H9 (cell line): ENCODE results near the gene TMEM107. TPM values are rescaled to one million over a fixed set of nuclear protein-coding genes. Genes with fewer than 3 reads are reported as not detected.
A peak's percentile ranks its signal among the peaks of the same experiment; 100 is the strongest.

Experiments used
- DNase-seq: peaks from one replicate; pipeline ENCODE4 v3.0.0-alpha.2; 2017
- H2AFZ ChIP-seq: one replicate; pipeline ENCODE4 v1.6.1; 2013; ENCODE audit warnings: mild to moderate bottlenecking, low read length, control low read depth, moderate library complexity
- H2AK5ac ChIP-seq: 2 replicates; pipeline ENCODE4 v1.6.1; 2013; ENCODE audit warnings: low read length, control low read depth, mixed read lengths; ENCODE audit not compliant: insufficient read length
- H2BK120ac ChIP-seq: one replicate; pipeline ENCODE4 v1.6.1; 2013; ENCODE audit warnings: low read depth, mild to moderate bottlenecking, low read length, control low read depth, inconsistent platforms; ENCODE audit not compliant: poor library complexity, severe bottlenecking
- H2BK12ac ChIP-seq: 2 replicates; pipeline ENCODE4 v1.6.1; 2013; ENCODE audit warnings: low read length, control low read depth, mixed read lengths, low read depth; ENCODE audit not compliant: insufficient read length
- H2BK15ac ChIP-seq: 2 replicates; pipeline ENCODE4 v1.6.1; 2013; ENCODE audit warnings: low read depth, low read length, control low read depth
- H2BK20ac ChIP-seq: one replicate; pipeline ENCODE4 v1.6.1; 2013; ENCODE audit warnings: low read depth, mild to moderate bottlenecking, low read length, control low read depth, inconsistent platforms; ENCODE audit not compliant: poor library complexity, severe bottlenecking
- H2BK5ac ChIP-seq: 2 replicates; pipeline ENCODE4 v1.6.1; 2013; ENCODE audit warnings: low read length, control low read depth, mixed read lengths; ENCODE audit not compliant: insufficient read length
- H3K14ac ChIP-seq: 2 replicates; pipeline ENCODE4 v1.6.1; 2013; ENCODE audit warnings: low read length, control low read depth; ENCODE audit not compliant: insufficient read depth
- H3K18ac ChIP-seq: 2 replicates; pipeline ENCODE4 v1.6.1; 2013; ENCODE audit warnings: low read depth, mild to moderate bottlenecking, mixed read lengths, low read length, control low read depth; ENCODE audit not compliant: insufficient read length
- H3K23ac ChIP-seq: 2 replicates; pipeline ENCODE4 v1.6.1; 2013; ENCODE audit warnings: low read length, control low read depth, mixed read lengths, low read depth; ENCODE audit not compliant: insufficient read length
- H3K23me2 ChIP-seq: 2 replicates; pipeline ENCODE4 v1.6.1; 2013; ENCODE audit warnings: low read depth, mild to moderate bottlenecking, mixed read lengths, low read length, control low read depth; ENCODE audit not compliant: insufficient read length, poor library complexity, severe bottlenecking
- H3K27ac ChIP-seq: 2 replicates; pipeline ENCODE4 v1.5.1; 2013; ENCODE audit warnings: low read length, control low read depth, mixed read lengths, low read depth; ENCODE audit not compliant: insufficient read length
- H3K27me3 ChIP-seq: 2 replicates; pipeline ENCODE4 v1.6.1; 2013; ENCODE audit warnings: low read length, control low read depth, inconsistent platforms; ENCODE audit not compliant: insufficient read depth
- H3K4ac ChIP-seq: 2 replicates; pipeline ENCODE4 v1.6.1; 2013; ENCODE audit warnings: low read depth, mild to moderate bottlenecking, control low read depth, inconsistent platforms, low read length, moderate library complexity
- H3K4me1 ChIP-seq: 2 replicates; pipeline ENCODE4 v1.6.1; 2013; ENCODE audit warnings: low read length, control low read depth, inconsistent platforms; ENCODE audit not compliant: insufficient read depth
- H3K4me2 ChIP-seq: 2 replicates; pipeline ENCODE4 v1.6.1; 2013; ENCODE audit warnings: low read length, control low read depth, mixed read lengths; ENCODE audit not compliant: insufficient read length, insufficient read depth
- H3K56ac ChIP-seq: 2 replicates; pipeline ENCODE4 v1.6.1; 2013; ENCODE audit warnings: low read depth, mild to moderate bottlenecking, mixed read lengths, low read length, control low read depth; ENCODE audit not compliant: insufficient read length
- H3K79me1 ChIP-seq: 2 replicates; pipeline ENCODE4 v1.6.1; 2013; ENCODE audit warnings: low read depth, mild to moderate bottlenecking, moderate library complexity, low read length, control low read depth, inconsistent platforms; ENCODE audit not compliant: insufficient read depth, poor library complexity, severe bottlenecking
- H3K79me2 ChIP-seq: 2 replicates; pipeline ENCODE4 v1.6.1; 2013; ENCODE audit warnings: low read length, control low read depth, inconsistent platforms; ENCODE audit not compliant: insufficient read depth
- H3K9ac ChIP-seq: 2 replicates; pipeline ENCODE4 v1.6.1; 2013; ENCODE audit warnings: low read length, control low read depth, mixed read lengths; ENCODE audit not compliant: insufficient read length; ENCODE audit errors: extremely low read depth
- H3K9me3 ChIP-seq: one replicate; pipeline ENCODE4 v1.6.1; 2013; ENCODE audit warnings: low read depth, low read length, inconsistent platforms; ENCODE audit not compliant: control insufficient read depth
- H3T11ph ChIP-seq: one replicate; pipeline ENCODE4 v1.6.1; 2013; ENCODE audit warnings: mild to moderate bottlenecking, low read length, control low read depth, inconsistent platforms
- H4K20me1 ChIP-seq: one replicate; pipeline ENCODE4 v1.6.1; 2013; ENCODE audit not compliant: control insufficient read depth, insufficient read length, insufficient read depth
- H4K5ac ChIP-seq: 2 replicates; pipeline ENCODE4 v1.6.1; 2013; ENCODE audit warnings: low read depth, mild to moderate bottlenecking, mixed read lengths, low read length, control low read depth; ENCODE audit not compliant: insufficient read length
- H4K8ac ChIP-seq: replicated peaks from 2 replicates; pipeline ENCODE4 v1.6.1; 2013; ENCODE audit warnings: low read length, control low read depth, mixed read lengths, low read depth; ENCODE audit not compliant: insufficient read length
- H4K91ac ChIP-seq: 2 replicates; pipeline ENCODE4 v1.6.1; 2013; ENCODE audit warnings: low read depth, mild to moderate bottlenecking, moderate library complexity, mixed read lengths, low read length, control low read depth; ENCODE audit not compliant: insufficient read length
- H3K27ac Mint-ChIP-seq, 3 experiments: 2 replicates in 2 of 3; 3 replicates in 1 of 3; pipeline ENCODE4 v1.8.0; 2020 to 2021; ENCODE audit warnings: mixed read lengths in 3 of 3, mild to moderate bottlenecking in 1 of 3, moderate library complexity in 1 of 3
- H3K27me3 Mint-ChIP-seq: 2 replicates; pipeline ENCODE4 v1.8.0; 2021; ENCODE audit warnings: low read depth, mild to moderate bottlenecking, moderate library complexity, mixed read lengths
- H3K36me3 Mint-ChIP-seq, 3 experiments: 2 replicates in 2 of 3; 3 replicates in 1 of 3; pipeline ENCODE4 v1.8.0; 2020 to 2021; ENCODE audit warnings: low read depth in 3 of 3, mixed read lengths in 3 of 3; ENCODE audit not compliant: insufficient read depth in 1 of 3
- H3K4me1 Mint-ChIP-seq, 2 experiments: 2 replicates each; pipeline ENCODE4 v1.8.0; 2020; ENCODE audit warnings: mixed read lengths in 2 of 2
- H3K4me3 Mint-ChIP-seq, 2 experiments: 2 replicates in 1 of 2; 3 replicates in 1 of 2; pipeline ENCODE4 v1.8.0; 2020 to 2021; ENCODE audit warnings: mild to moderate bottlenecking in 2 of 2, mixed read lengths in 2 of 2, moderate library complexity in 1 of 2
- H3K9me3 Mint-ChIP-seq, 2 experiments: 2 replicates in 1 of 2; 3 replicates in 1 of 2; pipeline ENCODE4 v1.8.0; 2020; ENCODE audit warnings: mild to moderate bottlenecking in 2 of 2, mixed read lengths in 2 of 2, moderate library complexity in 1 of 2
- CTCF ChIP-seq: fragments of 200-600 bp; sonication (generic); conservative IDR thresholded peaks from 3 replicates; pipeline ENCODE4 v1.8.0; 2021; ENCODE audit warnings: antibody characterized with exemption, mild to moderate bottlenecking
- WGBS: extraction: QIAGEN DNeasy Blood & Tissue Kit; methylation state at CpG from one replicate; pipeline ENCODE4 v1.1.7; 2013; ENCODE audit warnings: missing lambda C conversion rate, low lambda C conversion rate, mixed read lengths; ENCODE audit not compliant: insufficient read length; ENCODE audit errors: extremely low coverage; 5-methylcytosine and 5-hydroxymethylcytosine counted together
- total RNA-seq: library from RNA; stranded (reverse); gene quantifications from 2 replicates; pipeline ENCODE4 v1.2.1, GENCODE V29; 2021

Gene TMEM107
- total RNA-seq, 1 experiment from 2014 or later = 12.7 TPM

DNA sequence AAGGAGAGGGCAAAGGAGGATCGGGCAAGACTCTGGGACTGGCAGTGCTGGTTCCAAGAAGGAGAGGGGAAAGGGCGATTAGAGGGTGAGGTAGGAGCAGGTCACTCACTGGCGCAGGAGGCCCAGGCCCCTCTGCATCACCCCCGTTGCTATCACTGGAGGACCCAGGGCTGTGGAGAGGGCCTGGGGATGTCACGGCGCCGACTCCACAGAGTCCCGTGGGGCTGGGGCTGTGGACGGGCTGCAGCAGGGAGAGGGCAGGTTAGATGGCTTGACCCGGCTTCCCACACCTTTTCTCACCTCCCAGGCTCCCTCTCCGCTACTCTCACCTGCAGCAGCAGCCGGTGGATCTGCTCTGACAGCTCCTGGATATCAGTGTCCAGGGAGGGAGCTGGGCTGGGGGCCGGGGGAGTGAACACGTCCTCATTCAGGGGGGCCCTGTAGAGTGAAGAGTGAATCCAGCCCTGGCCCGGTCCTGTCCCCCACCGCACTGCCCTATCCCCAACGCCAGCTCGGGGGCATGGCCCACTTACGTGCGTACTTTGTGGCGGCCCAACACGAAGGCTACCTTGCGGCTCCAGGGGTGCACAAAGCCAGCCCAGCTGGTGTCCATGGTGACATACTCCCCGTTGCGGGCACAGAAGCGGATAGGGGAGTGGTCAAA lies 28.9 kb downstream of the TMEM107 start:
- Mint-ChIP-seq H3K4me3 (no peak overlapping the region), H3K36me3 (peaks cover 35 to 65% (median 54%) of the 10 kb centered on the region in 3 experiments), H3K4me1 (peaks cover 4 to 6% of the 10 kb centered on the region in 2 experiments), H3K9me3 (no peaks in the 10 kb centered on the region), H3K27me3 (no peaks in the 10 kb centered on the region; the same call in 1 of the 2 replicates), H3K27ac (peak overlapping the region in 1 of 3 experiments; percentile 44; a peak in 1 of 7 replicates)
- Histone ChIP-seq H3K4ac (no peak overlapping the region), H4K5ac (no peak overlapping the region), H3K27ac (no peak overlapping the region), H3K4me1 (no peaks in the 10 kb centered on the region), H3K4me2 (no peak overlapping the region), H2AK5ac (no peak overlapping the region), H3K23me2 (peaks cover 10% of the 10 kb centered on the region), H2BK5ac (no peak overlapping the region), H3K27me3 (no peaks in the 10 kb centered on the region), H4K20me1 (no peaks in the 10 kb centered on the region), H3T11ph (no peak overlapping the region), H3K23ac (no peak overlapping the region), H4K8ac (no peak overlapping the region), H2AFZ (no peak overlapping the region), H2BK120ac (no peak overlapping the region), H3K56ac (no peak overlapping the region), H3K79me1 (peaks cover 2% of the 10 kb centered on the region), H3K14ac (no peak overlapping the region), H2BK12ac (no peak overlapping the region), H3K18ac (no peak overlapping the region), H2BK20ac (no peak overlapping the region), H2BK15ac (no peak overlapping the region), H4K91ac (no peak overlapping the region), H3K9ac (no peak overlapping the region), H3K9me3 (no peaks in the 10 kb centered on the region), H3K79me2 (no peaks in the 10 kb centered on the region)
- no CpG with 5 or more reads among the region's 26 CpGs for WGBS
- TF ChIP-seq CTCF = no peak
- DNase-seq = no peak
